Testis (tissue), 2 donors: ENCODE results near the gene NOMO2.
"Not testable (repeated sequence)": the region's sequence is repeated elsewhere in the genome, so short reads cannot be mapped to it uniquely, and the experiment has no call there.

Experiments used
- CTCF ChIP-seq, 3 experiments: fragments of 450-650 bp in 2 of 3; fragments of 200-600 bp in 1 of 3; sonication (generic) in 1 of 3; IDR thresholded peaks; one replicate each; pipeline ENCODE4 v1.5.1; 2016 to 2019; ENCODE audit warnings: antibody characterized with exemption in 3 of 3, mild to moderate bottlenecking in 2 of 3, moderate library complexity in 1 of 3
- POLR2A ChIP-seq: fragments of 450-650 bp; IDR thresholded peaks from one replicate; pipeline ENCODE4 v1.6.1; 2017; ENCODE audit warnings: antibody characterized with exemption, mild to moderate bottlenecking, moderate library complexity

GRCh38 chr16:18603572-18604246 lies 41.8 kb upstream of the NOMO2 start:
- TF ChIP-seq CTCF (IDR thresholded peaks at IDR 0.05); POLR2A: not testable (repeated sequence)
